ENCODE data around the gene BLOC1S3.

DNA sequence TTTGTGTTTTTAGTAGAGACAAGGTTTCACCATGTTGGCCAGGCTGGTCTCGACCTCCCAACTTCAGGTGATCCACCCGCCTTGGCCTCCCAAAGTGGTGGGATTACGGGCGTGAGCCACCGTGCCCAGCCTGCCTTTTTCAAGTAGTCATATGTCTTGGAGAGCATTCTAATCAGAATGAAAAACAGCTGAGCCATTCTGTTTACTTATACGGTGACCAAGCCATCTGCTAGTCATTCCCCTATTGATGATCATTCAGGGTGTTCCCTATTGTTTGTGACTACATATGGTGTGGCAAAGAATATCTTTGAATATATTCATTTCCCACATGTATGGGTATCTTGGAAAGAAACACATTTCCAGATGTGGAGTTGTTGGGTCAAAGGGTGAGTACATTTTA, 17.2 kb downstream of the BLOC1S3 start:
- TF ChIP-seq POLR2A (IDR thresholded peaks at IDR 0.05), result no peak
- TF ChIP-seq, protein P1, sequence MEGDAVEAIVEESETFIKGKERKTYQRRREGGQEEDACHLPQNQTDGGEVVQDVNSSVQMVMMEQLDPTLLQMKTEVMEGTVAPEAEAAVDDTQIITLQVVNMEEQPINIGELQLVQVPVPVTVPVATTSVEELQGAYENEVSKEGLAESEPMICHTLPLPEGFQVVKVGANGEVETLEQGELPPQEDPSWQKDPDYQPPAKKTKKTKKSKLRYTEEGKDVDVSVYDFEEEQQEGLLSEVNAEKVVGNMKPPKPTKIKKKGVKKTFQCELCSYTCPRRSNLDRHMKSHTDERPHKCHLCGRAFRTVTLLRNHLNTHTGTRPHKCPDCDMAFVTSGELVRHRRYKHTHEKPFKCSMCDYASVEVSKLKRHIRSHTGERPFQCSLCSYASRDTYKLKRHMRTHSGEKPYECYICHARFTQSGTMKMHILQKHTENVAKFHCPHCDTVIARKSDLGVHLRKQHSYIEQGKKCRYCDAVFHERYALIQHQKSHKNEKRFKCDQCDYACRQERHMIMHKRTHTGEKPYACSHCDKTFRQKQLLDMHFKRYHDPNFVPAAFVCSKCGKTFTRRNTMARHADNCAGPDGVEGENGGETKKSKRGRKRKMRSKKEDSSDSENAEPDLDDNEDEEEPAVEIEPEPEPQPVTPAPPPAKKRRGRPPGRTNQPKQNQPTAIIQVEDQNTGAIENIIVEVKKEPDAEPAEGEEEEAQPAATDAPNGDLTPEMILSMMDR (IDR thresholded peaks at IDR 0.05), result no peak
